Panc1 (cell line): ENCODE measurements around the gene ZNF512B. TPM values are rescaled to one million over a fixed set of nuclear protein-coding genes. Genes with fewer than 3 reads are reported as not detected.
A peak's percentile ranks its signal among the peaks of the same experiment; 100 is the strongest.

ENCODE experiments used
- ATAC-seq: fragments of 200-7000 bp; cut with Tn5 transposase; 2 replicates; pipeline ENCODE4 v1.9.1; 2020; ENCODE audit warnings: mild to moderate bottlenecking, moderate library complexity
- BruUV-seq: library from RNA; stranded (reverse); fragments of 400-500 nt; replicated peaks from 2 replicates; lab custom pipeline; 2021; lab: Mats Ljungman, UMichigan
- CTCF ChIA-PET: fragments of 300-600 bp; sonication (Branson Sonifier 250); formaldehyde crosslinking; loops from one replicate; lab custom pipeline; 2022; ENCODE audit warnings: antibody characterized with exemption; lab: Charles Lee
- POLR2A ChIA-PET: fragments of 300-600 bp; sonication (Branson Sonifier 250); formaldehyde crosslinking; loops from one replicate; lab custom pipeline; 2022; ENCODE audit warnings: antibody characterized with exemption; lab: Charles Lee
- DNase-seq: peaks from one replicate; pipeline ENCODE4 v3.0.0-alpha.2; 2010; ENCODE audit warnings: low read depth, low spot score
- H3K27ac ChIP-seq: 2 replicates; pipeline ENCODE4 v1.5.1; 2011; ENCODE audit warnings: mild to moderate bottlenecking, low read length, inconsistent platforms
- H3K27me3 ChIP-seq: fragments of 200-500 bp; sonication (Bioruptor generic); 2 replicates; pipeline ENCODE4 v1.6.0; 2014; ENCODE audit warnings: low read length, inconsistent platforms; ENCODE audit not compliant: control insufficient read depth, insufficient read depth
- H3K36me3 ChIP-seq: fragments of 200-500 bp; sonication (Bioruptor generic); 2 replicates; pipeline ENCODE4 v1.5.1; 2014; ENCODE audit warnings: inconsistent platforms, mild to moderate bottlenecking, low read length, moderate library complexity; ENCODE audit not compliant: control insufficient read depth, insufficient read depth
- H3K4me1 ChIP-seq: 2 replicates; pipeline ENCODE4 v1.5.1; 2011; ENCODE audit warnings: inconsistent platforms, mild to moderate bottlenecking, low read length, moderate library complexity; ENCODE audit not compliant: control insufficient read depth, insufficient read depth
- H3K4me3 ChIP-seq, 2 experiments: 2 replicates each; pipeline ENCODE4 v1.5.1; 2011 to 2012; ENCODE audit warnings: low read depth in 2 of 2, low read length in 2 of 2, mild to moderate bottlenecking in 2 of 2, inconsistent platforms in 1 of 2, moderate library complexity in 1 of 2
- H3K9me3 ChIP-seq: fragments of 200-500 bp; sonication (Bioruptor generic); 2 replicates; pipeline ENCODE4 v1.5.1; 2014; ENCODE audit warnings: low read depth, mild to moderate bottlenecking, inconsistent platforms, low read length, moderate library complexity; ENCODE audit not compliant: control insufficient read depth, insufficient read depth
- CTCF ChIP-seq: fragments of 450-650 bp; IDR thresholded peaks from 2 replicates; pipeline ENCODE4 v1.5.1; 2017; ENCODE audit warnings: mild to moderate bottlenecking
- POLR2AphosphoS5 ChIP-seq: IDR thresholded peaks from 2 replicates; pipeline ENCODE4 v1.6.1; 2012; ENCODE audit warnings: mild to moderate bottlenecking, low read depth, low read length, moderate library complexity
- SIN3A ChIP-seq: IDR thresholded peaks from 2 replicates; pipeline ENCODE4 v1.6.1; 2012; ENCODE audit warnings: low read depth, mild to moderate bottlenecking, low read length, moderate library complexity, borderline replicate concordance; ENCODE audit not compliant: insufficient read depth
- TCF7L2 ChIP-seq: IDR thresholded peaks from 2 replicates; pipeline ENCODE4 v1.6.1; 2011; ENCODE audit warnings: mild to moderate bottlenecking, low read depth, low read length, inconsistent platforms
- in situ Hi-C: cut with HindIII; loops from 2 replicates; pipeline ENCODE4 v1.10.0; 2016; ENCODE audit warnings: low sequenced_read_pairs, low pct_unique_long_range_greater_than_20kb
- intact Hi-C: fragments of 100-400 bp; cut with micrococcal nuclease; formaldehyde crosslinking; loops from one replicate; pipeline ENCODE4 v1.10.0; 2022; ENCODE audit not compliant: unreplicated experiment
- total RNA-seq: library from RNA; stranded (reverse); gene quantifications from one replicate; pipeline ENCODE4 v1.2.1, GENCODE V29; 2021; ENCODE audit not compliant: unreplicated experiment
- TF ChIP-seq, protein P1 (sequence below), 2 experiments: IDR thresholded peaks; 2 replicates each; pipeline ENCODE4 v1.6.1; 2011 to 2012; ENCODE audit warnings: low read depth in 2 of 2, control low read depth in 1 of 2, low read length in 1 of 2, mild to moderate bottlenecking in 1 of 2, moderate library complexity in 1 of 2; ENCODE audit not compliant: insufficient read depth in 1 of 2

ZNF512B gene
- total RNA-seq, 1 experiment from 2014 or later, result 17.9 TPM

DNA sequence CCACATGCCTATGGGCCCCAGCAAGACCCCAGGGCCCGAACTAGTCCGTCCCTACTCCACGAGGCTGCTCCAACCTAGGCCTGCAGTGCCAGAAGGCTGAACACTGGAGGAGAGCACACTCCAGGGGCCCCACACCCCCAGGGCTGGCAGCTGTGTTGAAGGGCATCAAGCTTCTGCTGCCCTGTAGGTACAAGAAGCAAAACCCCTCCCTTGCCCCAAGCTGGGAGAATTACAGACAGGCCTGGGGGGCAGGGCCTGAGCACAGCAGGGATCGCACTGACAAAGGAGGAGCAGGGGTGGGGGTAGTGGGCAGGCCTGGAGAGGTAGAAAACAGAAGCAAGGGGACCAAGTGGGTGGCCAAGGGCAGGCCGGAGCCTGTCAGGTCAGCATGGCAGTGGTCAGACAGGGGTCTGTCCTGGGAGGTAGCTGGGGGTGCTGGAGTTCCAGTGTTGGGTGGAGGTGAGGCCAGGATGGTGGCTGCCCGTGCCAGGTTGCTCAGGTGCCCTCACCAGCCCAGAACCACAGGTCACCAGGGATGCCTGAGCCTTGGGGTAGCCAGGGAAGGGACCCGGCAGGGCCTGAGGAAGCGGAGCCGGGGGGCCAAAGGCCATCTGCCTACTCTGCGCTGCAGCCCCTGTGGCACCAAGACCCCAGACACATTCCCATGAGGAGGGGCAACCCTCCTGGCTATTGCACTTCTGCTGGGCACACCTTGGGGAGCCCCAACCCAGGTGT lies 10.6 kb downstream of the ZNF512B start:
- ChIA-PET CTCF (no interaction called here), POLR2A (no interaction called here)
- no peak overlapping the region for H3K4me3 ChIP-seq
- in situ Hi-C loops (no loop called here), intact Hi-C loops (no loop called here)
- DNase-seq, result no peak
- peaks cover 20% of the 10 kb centered on the region for H3K4me1 ChIP-seq
- H3K36me3 ChIP-seq, result peaks cover 3% of the 10 kb centered on the region; the same call in 1 of the 2 replicates
- no peaks in the 10 kb centered on the region for H3K27me3 ChIP-seq
- TF ChIP-seq, protein P1, sequence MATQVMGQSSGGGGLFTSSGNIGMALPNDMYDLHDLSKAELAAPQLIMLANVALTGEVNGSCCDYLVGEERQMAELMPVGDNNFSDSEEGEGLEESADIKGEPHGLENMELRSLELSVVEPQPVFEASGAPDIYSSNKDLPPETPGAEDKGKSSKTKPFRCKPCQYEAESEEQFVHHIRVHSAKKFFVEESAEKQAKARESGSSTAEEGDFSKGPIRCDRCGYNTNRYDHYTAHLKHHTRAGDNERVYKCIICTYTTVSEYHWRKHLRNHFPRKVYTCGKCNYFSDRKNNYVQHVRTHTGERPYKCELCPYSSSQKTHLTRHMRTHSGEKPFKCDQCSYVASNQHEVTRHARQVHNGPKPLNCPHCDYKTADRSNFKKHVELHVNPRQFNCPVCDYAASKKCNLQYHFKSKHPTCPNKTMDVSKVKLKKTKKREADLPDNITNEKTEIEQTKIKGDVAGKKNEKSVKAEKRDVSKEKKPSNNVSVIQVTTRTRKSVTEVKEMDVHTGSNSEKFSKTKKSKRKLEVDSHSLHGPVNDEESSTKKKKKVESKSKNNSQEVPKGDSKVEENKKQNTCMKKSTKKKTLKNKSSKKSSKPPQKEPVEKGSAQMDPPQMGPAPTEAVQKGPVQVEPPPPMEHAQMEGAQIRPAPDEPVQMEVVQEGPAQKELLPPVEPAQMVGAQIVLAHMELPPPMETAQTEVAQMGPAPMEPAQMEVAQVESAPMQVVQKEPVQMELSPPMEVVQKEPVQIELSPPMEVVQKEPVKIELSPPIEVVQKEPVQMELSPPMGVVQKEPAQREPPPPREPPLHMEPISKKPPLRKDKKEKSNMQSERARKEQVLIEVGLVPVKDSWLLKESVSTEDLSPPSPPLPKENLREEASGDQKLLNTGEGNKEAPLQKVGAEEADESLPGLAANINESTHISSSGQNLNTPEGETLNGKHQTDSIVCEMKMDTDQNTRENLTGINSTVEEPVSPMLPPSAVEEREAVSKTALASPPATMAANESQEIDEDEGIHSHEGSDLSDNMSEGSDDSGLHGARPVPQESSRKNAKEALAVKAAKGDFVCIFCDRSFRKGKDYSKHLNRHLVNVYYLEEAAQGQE (IDR thresholded peaks at IDR 0.05; ENCODE audit: insufficient read depth in 1 of 2, low read depth in 2 of 2, low read length in 1 of 2), result no peak
- TF ChIP-seq POLR2AphosphoS5, result no peak
- TF ChIP-seq CTCF, result no peak
- no peak for TF ChIP-seq TCF7L2
- no peak for TF ChIP-seq SIN3A
- no TSS peak for BruUV-seq
- H3K27ac ChIP-seq, result no peak overlapping the region
- H3K9me3 ChIP-seq, result no peaks in the 10 kb centered on the region
- no peak for ATAC-seq

DNA sequence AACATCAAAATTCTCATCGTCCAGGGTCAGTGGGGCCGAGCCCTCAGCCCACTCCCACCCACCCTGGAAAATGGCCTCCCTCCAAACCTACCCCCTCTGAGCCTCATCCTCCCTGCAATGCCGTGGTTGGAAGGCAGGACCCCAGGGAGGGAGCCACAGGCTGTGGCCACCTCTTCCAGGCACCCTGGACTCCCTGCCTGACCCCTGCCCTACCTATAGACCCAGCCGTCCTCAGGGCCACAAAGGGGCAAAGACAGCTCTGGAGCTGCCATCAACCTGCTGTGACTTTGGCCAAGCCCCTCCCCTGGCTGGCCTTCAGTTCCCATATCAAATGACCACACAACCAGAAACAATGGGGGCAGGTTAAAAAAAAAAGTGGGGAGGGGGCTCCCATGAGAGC lies 11.3 kb downstream of the ZNF512B start:
- ATAC-seq (no peak), DNase-seq (no peak)
- no peaks in the 10 kb centered on the region for H3K9me3 ChIP-seq
- TF ChIP-seq POLR2AphosphoS5 (no peak), CTCF (no peak), SIN3A (no peak), TCF7L2 (no peak)
- TF ChIP-seq, protein P1 (IDR thresholded peaks at IDR 0.05; ENCODE audit: insufficient read depth in 1 of 2, low read depth in 2 of 2, low read length in 1 of 2), result no peak
- BruUV-seq, result no TSS peak
- peak overlapping the region; percentile 12; the same call in 1 of the 2 replicates for H3K27ac ChIP-seq
- no peaks in the 10 kb centered on the region for H3K27me3 ChIP-seq
- ChIA-PET POLR2A (no interaction called here), CTCF (no interaction called here)
- in situ Hi-C loops (no loop called here), intact Hi-C loops (no loop called here)
- peaks cover 3% of the 10 kb centered on the region; the same call in 1 of the 2 replicates for H3K36me3 ChIP-seq
- no peak overlapping the region for H3K4me3 ChIP-seq
- peaks cover 27% of the 10 kb centered on the region for H3K4me1 ChIP-seq
